NCI-H2171 (cell line): Measurements from ENCODE around the gene TSC1.
"Not testable (repeated sequence)": the region's sequence is repeated elsewhere in the genome, so short reads cannot be mapped to it uniquely, and the experiment has no call there.

Experiments used
- DNase-seq: peaks from one replicate; lab custom pipeline; 2025; lab: John Stamatoyannopoulos, UW

The TSC1 gene

GRCh38 chr9:132976571-132976970, 32.2 kb upstream of the TSC1 start:
- no peak for DNase-seq

GRCh38 chr9:132975961-132976360, 31.5 kb upstream of the TSC1 start:
- DNase-seq: no peak

GRCh38 chr9:132973713-132974112, 29.3 kb upstream of the TSC1 start:
- DNase-seq: no peak

DNA sequence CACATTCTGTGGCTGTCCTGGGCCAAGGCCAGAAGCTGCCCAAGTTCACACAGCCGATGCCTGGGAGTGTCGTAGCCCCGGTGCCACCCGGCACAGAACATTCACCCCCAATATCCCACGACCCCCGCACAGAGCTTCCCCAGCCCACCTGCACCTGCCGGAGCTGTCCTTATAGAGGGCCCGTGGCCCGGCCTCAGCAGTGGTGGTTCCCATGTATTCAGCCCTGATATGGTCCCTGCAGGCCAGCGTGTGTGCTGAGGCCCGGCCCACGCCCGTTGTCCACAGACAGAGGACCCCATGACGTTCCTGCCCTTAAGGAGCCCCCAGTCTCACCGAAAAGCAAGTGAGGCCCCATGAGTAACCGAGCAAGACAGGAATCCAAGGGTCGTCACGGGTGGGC, 28.8 kb upstream of the TSC1 start:
- no peak for DNase-seq

GRCh38 chr9:132970324-132971062, 26.1 kb upstream of the TSC1 start:
- no peak for DNase-seq

DNA sequence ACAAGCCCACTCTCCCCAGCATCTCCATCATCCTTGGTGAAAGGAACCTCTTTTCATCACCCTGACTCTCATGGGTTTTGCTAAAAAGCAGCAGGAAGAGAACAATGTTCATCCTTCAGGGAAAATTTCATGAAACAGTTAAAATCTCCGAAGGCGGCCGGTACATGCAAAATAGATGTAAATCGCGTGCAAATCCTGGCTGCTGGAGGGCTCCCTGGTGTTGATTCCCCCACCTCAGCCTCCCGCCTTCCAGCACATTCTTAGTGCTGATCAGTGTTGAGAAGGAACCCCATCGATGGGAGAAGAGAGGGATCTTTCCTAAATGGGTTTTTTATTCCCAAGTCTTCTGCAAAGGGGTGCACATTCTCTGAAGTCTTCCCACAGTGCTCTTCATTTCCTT, 25.4 kb upstream of the TSC1 start:
- no peak for DNase-seq

GRCh38 chr9:132967908-132968307, 23.5 kb upstream of the TSC1 start:
- DNase-seq: not testable (repeated sequence)

GRCh38 chr9:132965478-132965877, 21.1 kb upstream of the TSC1 start:
- no peak for DNase-seq

GRCh38 chr9:132961002-132961401, 16.6 kb upstream of the TSC1 start:
- DNase-seq: no peak

DNA sequence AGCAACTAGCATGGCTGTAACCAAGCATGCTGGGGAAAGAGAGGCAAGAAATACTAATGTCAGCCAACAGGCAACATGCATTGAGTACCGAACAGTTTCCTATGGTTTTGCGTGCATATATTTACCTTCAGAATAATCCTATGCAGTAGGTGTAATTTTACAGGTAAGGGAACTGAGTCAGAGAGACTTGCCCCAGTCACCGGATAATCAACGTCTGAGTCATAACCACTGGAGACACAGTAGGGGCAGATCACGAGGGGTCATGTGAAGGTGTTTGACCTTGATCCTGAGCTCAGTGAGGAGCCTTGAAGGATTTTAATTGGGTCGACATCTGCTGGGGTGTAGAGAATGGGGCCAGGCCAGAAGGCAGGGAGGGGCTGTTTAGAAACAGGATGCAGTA, 13.4 kb upstream of the TSC1 start:
- DNase-seq: no peak

DNA sequence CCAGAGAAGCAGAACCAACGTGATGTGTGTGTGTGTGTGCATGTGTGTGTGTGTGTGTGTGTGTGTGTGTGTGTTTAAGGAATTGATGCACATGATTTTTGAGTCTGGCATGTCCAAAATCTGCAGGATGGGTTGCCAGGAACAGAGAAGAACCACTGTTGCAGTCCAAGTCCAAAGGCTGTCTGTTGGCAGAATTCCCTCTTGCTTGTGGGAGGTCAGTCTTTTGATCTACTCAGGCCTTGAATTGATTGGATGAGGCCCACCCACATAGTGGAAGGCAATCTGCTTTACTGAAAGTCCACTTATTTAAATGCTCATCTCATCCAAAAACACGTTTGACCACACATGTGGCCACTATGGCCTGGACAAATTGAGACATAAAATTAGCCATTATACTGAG, 11.4 kb upstream of the TSC1 start:
- no peak for DNase-seq

DNA sequence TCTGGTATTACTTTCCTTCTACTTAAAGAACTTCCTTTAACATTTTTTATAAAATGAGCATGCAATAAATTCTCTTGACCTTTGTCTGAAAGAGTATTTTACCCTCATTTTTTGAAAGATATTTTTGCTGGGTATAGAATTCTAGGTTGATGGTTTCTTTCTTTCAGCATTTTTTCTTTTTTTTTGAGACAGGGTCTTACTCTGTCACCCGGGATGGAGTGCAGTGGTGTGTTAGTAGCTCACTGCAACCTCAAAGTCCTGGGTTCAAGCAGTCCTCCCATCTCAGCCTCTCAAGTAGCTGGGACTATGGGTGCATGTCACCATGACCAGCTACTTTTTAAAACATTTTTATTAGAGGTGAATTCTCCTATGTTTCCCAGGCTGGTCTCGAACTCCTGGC, 10.7 kb upstream of the TSC1 start:
- DNase-seq: no peak

DNA sequence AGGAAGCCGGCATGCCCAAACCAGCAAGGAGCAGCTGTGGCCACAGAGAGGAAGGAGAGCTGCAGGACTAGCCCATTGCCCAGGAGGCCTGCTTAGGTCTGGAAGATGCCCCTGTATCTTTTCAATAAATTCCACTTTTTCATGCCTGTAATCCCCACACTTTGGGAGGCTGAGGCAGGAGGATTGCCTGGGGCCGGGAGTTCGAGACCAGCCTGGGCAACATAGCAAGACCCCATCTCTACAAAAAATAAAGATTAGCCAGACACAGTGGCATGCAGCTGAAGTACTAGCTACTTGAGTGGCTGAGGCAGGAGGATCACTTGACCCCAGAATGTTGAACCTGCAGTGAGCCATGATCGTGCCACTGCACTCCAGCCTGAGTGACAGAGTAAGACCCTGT, 5.3 kb upstream of the TSC1 start:
- no peak for DNase-seq

- no peak for DNase-seq
These were observed 4.2 kb upstream of the TSC1 start for GRCh38 chr9:132948482-132949050.

DNA sequence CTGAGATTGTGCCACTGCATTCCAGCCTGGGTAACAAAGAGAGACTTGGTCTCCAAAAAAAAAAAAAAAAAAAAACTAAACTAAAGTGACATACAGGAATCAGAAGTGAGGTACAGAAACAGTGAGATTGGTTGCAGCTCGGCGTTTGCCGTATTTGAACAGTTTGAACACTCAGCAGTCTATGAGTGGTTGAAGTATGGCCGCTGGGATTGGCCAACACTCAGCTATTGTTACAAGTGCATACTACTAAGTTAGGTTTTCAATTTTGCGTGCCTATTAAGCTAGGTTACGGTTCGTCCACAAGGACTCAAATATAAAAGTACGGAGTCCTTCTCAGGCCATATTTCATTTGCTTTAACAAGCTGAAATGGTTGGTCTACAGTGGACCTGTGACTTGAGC, 3.3 kb upstream of the TSC1 start:
- no peak for DNase-seq

- peak; percentile 67 for DNase-seq
These were observed 2.3 kb upstream of the TSC1 start for GRCh38 chr9:132946631-132947295.

- no peak for DNase-seq
These were observed 1.8 kb upstream of the TSC1 start for GRCh38 chr9:132946211-132946610.

DNA sequence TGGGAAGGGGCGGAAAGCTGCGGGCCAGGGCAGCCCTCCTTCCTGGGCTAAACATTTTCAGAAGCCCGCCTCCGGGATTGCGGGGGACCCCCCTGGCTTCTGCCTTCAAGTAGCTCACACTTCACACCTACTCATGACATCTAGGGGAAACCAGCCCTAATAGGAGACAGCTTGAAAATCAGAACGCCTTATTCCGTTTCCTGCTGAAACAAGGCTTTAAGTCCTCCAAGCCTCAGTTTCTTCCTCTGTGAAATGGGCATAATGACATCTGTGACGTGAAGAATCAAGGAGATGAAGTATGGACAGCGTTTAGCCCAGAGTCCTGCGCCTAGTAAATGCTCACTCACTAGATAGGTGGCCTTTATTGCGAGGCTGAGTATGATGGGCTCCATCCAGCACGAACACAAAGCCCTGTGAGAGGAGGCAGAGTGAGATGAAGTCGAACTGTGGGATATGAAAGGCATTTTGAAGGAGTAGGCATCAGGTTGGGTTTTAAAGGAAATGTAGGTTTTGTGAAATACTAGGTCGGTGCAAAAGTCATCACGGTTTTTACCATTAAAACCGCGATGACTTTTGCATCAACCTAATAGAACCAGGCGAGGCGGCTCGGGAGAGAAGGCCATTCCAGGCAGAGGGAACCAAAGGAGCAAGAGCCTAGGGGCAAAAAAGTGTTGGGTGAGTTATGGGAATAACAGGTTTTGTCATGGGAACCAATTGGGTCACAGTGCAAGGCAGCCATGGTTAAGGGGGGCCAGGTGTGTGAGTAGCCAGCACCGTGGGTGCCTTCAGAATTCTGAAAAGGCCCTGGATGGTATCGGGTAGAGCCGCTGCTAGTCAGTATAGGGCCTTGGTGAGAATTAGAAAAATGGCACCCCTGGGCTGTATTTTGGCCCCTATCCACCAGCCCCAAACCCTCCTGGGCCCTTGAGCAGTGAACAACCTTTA, 1.0 kb upstream of the TSC1 start:
- no peak for DNase-seq

DNA sequence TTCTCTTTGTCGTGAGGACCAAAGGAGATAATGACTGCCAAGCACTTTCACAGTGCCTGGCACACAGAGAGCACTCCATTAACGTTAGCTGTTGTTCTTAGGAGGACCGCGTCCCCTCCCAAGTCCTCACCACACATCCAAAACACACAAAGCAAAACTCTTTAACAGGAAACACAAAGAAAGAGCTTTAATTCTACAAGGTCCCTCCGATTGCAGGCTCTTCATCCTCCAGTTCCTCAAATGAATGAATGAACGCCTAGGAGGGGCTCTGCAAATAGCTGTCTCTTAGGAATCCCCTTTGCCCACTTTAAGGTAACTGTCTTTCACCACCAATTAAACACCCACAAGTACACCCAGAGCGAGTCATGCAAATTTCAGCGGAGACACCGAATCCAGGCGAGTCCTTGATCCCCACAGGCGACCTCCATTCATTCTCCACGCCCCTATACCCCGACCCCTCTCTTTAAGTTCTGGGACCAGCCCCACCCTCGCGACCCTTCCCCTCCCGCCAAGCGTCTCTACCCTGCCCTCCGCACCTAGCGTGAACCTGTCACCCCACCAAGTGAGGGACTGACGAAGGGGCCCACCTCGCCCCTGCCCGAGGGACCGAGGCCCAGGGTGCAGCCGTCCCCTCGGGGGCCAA, 644 bp downstream of the TSC1 start:
- DNase-seq: no peak

GRCh38 chr9:132942541-132943182, 1.8 kb downstream of the TSC1 start:
- DNase-seq: no peak

GRCh38 chr9:132939169-132939568, 5.2 kb downstream of the TSC1 start:
- DNase-seq: no peak
